ENCODE data around the gene LSM12. TPM values are rescaled to one million over a fixed set of nuclear protein-coding genes. Genes with fewer than 3 reads are reported as not detected.

Gene LSM12
- total and polyA plus RNA-seq, 2 of the 8 experiments (the other 6 are each of a cell fraction or from before 2014, with no cell fraction given): 69.8 to 142 TPM

DNA sequence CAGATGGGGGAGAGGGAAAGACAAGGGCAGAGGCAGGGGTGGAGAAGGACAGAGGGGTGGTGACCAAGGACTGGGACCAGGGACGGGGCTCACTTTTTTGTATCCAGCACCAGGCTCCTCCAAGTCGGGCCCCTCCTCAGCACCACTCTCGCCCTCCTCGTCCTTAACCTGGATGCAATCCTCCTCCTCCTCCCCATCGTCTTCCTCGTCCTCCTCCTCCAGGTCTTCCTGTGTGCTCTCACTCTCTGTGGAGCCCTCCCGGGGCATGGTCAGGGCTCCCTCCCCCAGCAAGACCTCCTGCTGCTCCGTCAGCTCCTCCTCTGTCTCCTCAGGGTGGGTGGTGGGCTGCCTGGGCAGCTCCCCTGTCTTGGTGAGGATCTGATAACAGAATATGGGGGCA is 20.8 kb upstream of the LSM12 start:
- H3K9me3 ChIP-seq (ENCODE audit: insufficient read depth in 2 of 2, low read depth in 1 of 2, low read length in 1 of 2): no peaks in the 10 kb centered on the region
- DNase-seq (ENCODE audit: low read depth in 1 of 2, low spot score in 2 of 2): no peak
- ChIA-PET CTCF (ENCODE audit: partially characterized antibody) (interaction anchor here (0.6 to 34.4 kb wide), 12 partner anchors 9 to 105 kb away, joined by 3 to 638 read pairs (median 4); partner anchors contain the start of genes G6PC3 and HDAC5), POLR2A (ENCODE audit: partially characterized antibody) (interaction anchor here (1.1 to 3.6 kb wide), 14 partner anchors 9 to 89 kb away, joined by 3 to 17 read pairs (median 6); partner anchors contain the start of genes G6PC3, HDAC5, LSM12 and TMEM101)
- peak overlapping the region; percentile 97 for H4K91ac ChIP-seq (replicated peaks; ENCODE audit: insufficient read length, low read length)
- peak overlapping the region in 3 of 4 experiments; percentile 19 to 46 (median 24); a peak in 5 of 8 replicates for H3K4me3 ChIP-seq (ENCODE audit: extremely low read depth in 1 of 4, insufficient read depth in 2 of 4, low read depth in 3 of 4, low read length in 4 of 4)
- H2BK120ac ChIP-seq (replicated peaks; ENCODE audit: low read depth, low read length): no peak overlapping the region
- peaks cover 5% of the 10 kb centered on the region; the same call in 1 of the 2 replicates for H3K79me1 ChIP-seq (ENCODE audit: low read depth, low read length)
- no peak overlapping the region for H3K14ac ChIP-seq (ENCODE audit: insufficient read length)
- peak overlapping the region; percentile 27 for H3K4ac ChIP-seq (replicated peaks; ENCODE audit: insufficient read length, low read depth, low read length)
- H3K18ac ChIP-seq (ENCODE audit: extremely low read depth, low read length): peak overlapping the region; percentile 71
- H3K56ac ChIP-seq (replicated peaks; ENCODE audit: insufficient read length, low read depth, low read length): peak overlapping the region; percentile 3
- 44% methylated on average over 4 of the region's 8 CpGs; no CpG with 5 or more reads in 1 of the 2 experiments for WGBS, 2 experiments (ENCODE audit: extremely low coverage in 1 of 2, insufficient coverage in 1 of 2, insufficient read length in 1 of 2, insufficient replicate concordance in 2 of 2, low coverage in 1 of 2, low lambda C conversion rate in 2 of 2, missing lambda C conversion rate in 1 of 2)
- FAIRE-seq: no peak
- peak overlapping the region; percentile 94; the same call in 1 of the 2 replicates for H2BK12ac ChIP-seq (ENCODE audit: low read depth, low read length)
- peaks cover 3 to 18% (median 12%) of the 10 kb centered on the region in 4 experiments for H3K4me1 ChIP-seq (replicated peaks in 1 of 4; ENCODE audit: control insufficient read depth in 3 of 4, insufficient read depth in 4 of 4, low read length in 3 of 4)
- no peak overlapping the region for H2AFZ ChIP-seq (ENCODE audit: low read length)
- peaks cover 0 to 2% of the 10 kb centered on the region in 2 experiments for H4K20me1 ChIP-seq (replicated peaks in 1 of 2; ENCODE audit: control insufficient read depth in 1 of 2, insufficient read depth in 2 of 2, low read length in 2 of 2)
- H3K36me3 ChIP-seq (ENCODE audit: control insufficient read depth in 2 of 4, insufficient read depth in 4 of 4, low read length in 3 of 4): peaks cover 5 to 20% (median 16%) of the 10 kb centered on the region in 4 experiments; a peak in 7 of 8 replicates
- no peak for TF ChIP-seq CTBP2 (IDR thresholded peaks at IDR 0.05; ENCODE audit: borderline replicate concordance, insufficient read depth, insufficient read length, low read length)
- TF ChIP-seq TAF1 (IDR thresholded peaks at IDR 0.05; ENCODE audit: low read depth, low read length): no peak
- TF ChIP-seq SIRT6 (IDR thresholded peaks at IDR 0.05; ENCODE audit: low read length): no peak
- TF ChIP-seq SIN3A (conservative IDR thresholded peaks at IDR 0.05 in 1 of 2, IDR thresholded peaks at IDR 0.05 in 1 of 2; ENCODE audit: low read depth in 1 of 2, low read length in 2 of 2): no peak
- TF ChIP-seq EZH2 (IDR thresholded peaks at IDR 0.05; ENCODE audit: low read depth, low read length, severe bottlenecking): no peak
- TF ChIP-seq SP1 (IDR thresholded peaks at IDR 0.05; ENCODE audit: low read depth, low read length): peak; percentile 65; the same call in 1 of the 2 replicates
- no peak for TF ChIP-seq FOSL1 (IDR thresholded peaks at IDR 0.05; ENCODE audit: insufficient read depth, low read depth, low read length)
- 0 out of 2 replicates have a peak, but pooled peaks have one; percentile 22 for TF ChIP-seq RBBP5 (IDR thresholded peaks at IDR 0.05; ENCODE audit: borderline replicate concordance, low read depth, low read length)
- 0 out of 2 replicates have a peak, but pooled peaks have one; percentile 30 for TF ChIP-seq EGR1 (IDR thresholded peaks at IDR 0.05; ENCODE audit: borderline replicate concordance, low read depth, low read length)
- peak overlapping the region; percentile 65; the same call in 1 of the 2 replicates for H2BK15ac ChIP-seq (ENCODE audit: low read length)
- H3K27ac ChIP-seq (ENCODE audit: low read depth, low read length): peak overlapping the region; percentile 70; the same call in 1 of the 2 replicates
- H4K5ac ChIP-seq (ENCODE audit: insufficient read length, low read depth, low read length): peak overlapping the region; percentile 83
- H3K9ac ChIP-seq (replicated peaks in 1 of 4; ENCODE audit: extremely low read depth in 1 of 4, low read depth in 3 of 4, low read length in 3 of 4): peak overlapping the region in 3 of 4 experiments; percentile 1 to 62 (median 4); a peak in 1 of 7 replicates
- peak overlapping the region; percentile 69; the same call in 1 of the 2 replicates for H2AK5ac ChIP-seq (ENCODE audit: low read depth, low read length)
- H2BK20ac ChIP-seq (ENCODE audit: low read length): no peak overlapping the region; the same call in 1 of the 2 replicates
- H2BK5ac ChIP-seq (ENCODE audit: low read depth, low read length): peak overlapping the region; percentile 96
- no peak overlapping the region for H3K23ac ChIP-seq (ENCODE audit: insufficient read length)
- peak overlapping the region; percentile 66 to 71 for H3K4me2 ChIP-seq (ENCODE audit: insufficient read depth in 1 of 2, low read depth in 2 of 2, low read length in 2 of 2)
- no peaks in the 10 kb centered on the region for H3K27me3 ChIP-seq (replicated peaks in 1 of 4; ENCODE audit: control insufficient read depth in 3 of 4, extremely low read depth in 1 of 4, insufficient read depth in 3 of 4, low read length in 3 of 4)
- peaks cover 4% of the 10 kb centered on the region; the same call in 1 of the 2 replicates for H3K23me2 ChIP-seq (ENCODE audit: low read depth, low read length)
- H3K79me2 ChIP-seq (ENCODE audit: control insufficient read depth in 1 of 2, insufficient read depth in 2 of 2, low read length in 2 of 2): no peaks in the 10 kb centered on the region
- H4K8ac ChIP-seq (ENCODE audit: extremely low read depth, insufficient read depth, low read length): peak overlapping the region; percentile 28; the same call in 1 of the 2 replicates

Measured in H1 (cell line).